Measurements from ENCODE around the gene N4BP2. TPM values are rescaled to one million over a fixed set of nuclear protein-coding genes. Genes with fewer than 3 reads are reported as not detected.

N4BP2 gene
- total RNA-seq, 1 experiment from 2014 or later: 31.7 TPM

GRCh38 chr4:40121515-40121914 is 64.9 kb downstream of the N4BP2 start (continued):
- no peak for TF ChIP-seq E2F4 (CRISPR knock-in tag; IDR thresholded peaks at IDR 0.05; ENCODE audit: borderline replicate concordance, low read depth)
- TF ChIP-seq CREM (CRISPR knock-in tag; IDR thresholded peaks at IDR 0.05): no peak
- TF ChIP-seq E2F5 (CRISPR knock-in tag; IDR thresholded peaks at IDR 0.05): no peak
- TF ChIP-seq CTCF (IDR thresholded peaks at IDR 0.05): no peak
- TF ChIP-seq SMAD3 (CRISPR knock-in tag; IDR thresholded peaks at IDR 0.05; ENCODE audit: borderline replicate concordance): no peak
- TF ChIP-seq MLX (CRISPR knock-in tag; IDR thresholded peaks at IDR 0.05): no peak
- TF ChIP-seq ATF3 (CRISPR knock-in tag; conservative IDR thresholded peaks at IDR 0.05): no peak
- no peak for TF ChIP-seq IRF2 (CRISPR knock-in tag; IDR thresholded peaks at IDR 0.05; ENCODE audit: borderline replicate concordance, low read depth)
- no peak for TF ChIP-seq ZNF232 (CRISPR knock-in tag; IDR thresholded peaks at IDR 0.05)
- TF ChIP-seq ARID4B (CRISPR knock-in tag; IDR thresholded peaks at IDR 0.05; ENCODE audit: borderline replicate concordance): no peak

- Mint-ChIP-seq H3K4me3 (no peak overlapping the region), H3K27me3 (ENCODE audit: low read depth) (no peaks in the 10 kb centered on the region), H3K36me3 (peaks cover 28% of the 10 kb centered on the region), H3K9me3 (no peaks in the 10 kb centered on the region), H3K4me1 (peaks cover 32% of the 10 kb centered on the region), H3K27ac (no peak overlapping the region)
- ChIA-PET POLR2A (no interaction called here), CTCF (no interaction called here)
- ATAC-seq (no peak), DNase-seq (ENCODE audit: low spot score) (no peak)
- no peak for TF ChIP-seq CREM (CRISPR knock-in tag; IDR thresholded peaks at IDR 0.05)
- no peak for TF ChIP-seq NFATC4 (CRISPR knock-in tag; IDR thresholded peaks at IDR 0.05)
- TF ChIP-seq CREB1 (CRISPR knock-in tag; IDR thresholded peaks at IDR 0.05): no peak
- no peak for TF ChIP-seq MAX (CRISPR knock-in tag; IDR thresholded peaks at IDR 0.05)
- no peak for TF ChIP-seq ZNF263 (CRISPR knock-in tag; IDR thresholded peaks at IDR 0.05; ENCODE audit: low read depth)
- no peak for TF ChIP-seq KAT7 (CRISPR knock-in tag; IDR thresholded peaks at IDR 0.05; ENCODE audit: borderline replicate concordance)
- TF ChIP-seq TCF7 (CRISPR knock-in tag; IDR thresholded peaks at IDR 0.05; ENCODE audit: low read depth): no peak
- no peak for TF ChIP-seq ELF4 (CRISPR knock-in tag; IDR thresholded peaks at IDR 0.05; ENCODE audit: low read depth)
- no peak for TF ChIP-seq ZMAT4 (CRISPR knock-in tag; IDR thresholded peaks at IDR 0.05)
- no peak for TF ChIP-seq TP53 (CRISPR knock-in tag; IDR thresholded peaks at IDR 0.05)
- no peak for TF ChIP-seq RORB (CRISPR knock-in tag; IDR thresholded peaks at IDR 0.05)
- TF ChIP-seq E2F4 (CRISPR knock-in tag; IDR thresholded peaks at IDR 0.05; ENCODE audit: borderline replicate concordance, low read depth): no peak
- no peak for TF ChIP-seq ATF3 (CRISPR knock-in tag; conservative IDR thresholded peaks at IDR 0.05)
Observed at GRCh38 chr4:40122941-40123340, 66.3 kb downstream of the N4BP2 start.

All from WTC11 (cell line).